Activated CD8-positive, alpha-beta memory T cell treated with anti-CD3 and anti-CD28 coated beads for 24 hours (primary cell): Measurements from ENCODE around the gene HACD2.
"Not testable (repeated sequence)": the region's sequence is repeated elsewhere in the genome, so short reads cannot be mapped to it uniquely, and the experiment has no call there.

Source experiments
- DNase-seq: peaks from one replicate; pipeline ENCODE4 v3.0.0-alpha.2; 2020

Gene HACD2, protein sequence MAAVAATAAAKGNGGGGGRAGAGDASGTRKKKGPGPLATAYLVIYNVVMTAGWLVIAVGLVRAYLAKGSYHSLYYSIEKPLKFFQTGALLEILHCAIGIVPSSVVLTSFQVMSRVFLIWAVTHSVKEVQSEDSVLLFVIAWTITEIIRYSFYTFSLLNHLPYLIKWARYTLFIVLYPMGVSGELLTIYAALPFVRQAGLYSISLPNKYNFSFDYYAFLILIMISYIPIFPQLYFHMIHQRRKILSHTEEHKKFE

DNA sequence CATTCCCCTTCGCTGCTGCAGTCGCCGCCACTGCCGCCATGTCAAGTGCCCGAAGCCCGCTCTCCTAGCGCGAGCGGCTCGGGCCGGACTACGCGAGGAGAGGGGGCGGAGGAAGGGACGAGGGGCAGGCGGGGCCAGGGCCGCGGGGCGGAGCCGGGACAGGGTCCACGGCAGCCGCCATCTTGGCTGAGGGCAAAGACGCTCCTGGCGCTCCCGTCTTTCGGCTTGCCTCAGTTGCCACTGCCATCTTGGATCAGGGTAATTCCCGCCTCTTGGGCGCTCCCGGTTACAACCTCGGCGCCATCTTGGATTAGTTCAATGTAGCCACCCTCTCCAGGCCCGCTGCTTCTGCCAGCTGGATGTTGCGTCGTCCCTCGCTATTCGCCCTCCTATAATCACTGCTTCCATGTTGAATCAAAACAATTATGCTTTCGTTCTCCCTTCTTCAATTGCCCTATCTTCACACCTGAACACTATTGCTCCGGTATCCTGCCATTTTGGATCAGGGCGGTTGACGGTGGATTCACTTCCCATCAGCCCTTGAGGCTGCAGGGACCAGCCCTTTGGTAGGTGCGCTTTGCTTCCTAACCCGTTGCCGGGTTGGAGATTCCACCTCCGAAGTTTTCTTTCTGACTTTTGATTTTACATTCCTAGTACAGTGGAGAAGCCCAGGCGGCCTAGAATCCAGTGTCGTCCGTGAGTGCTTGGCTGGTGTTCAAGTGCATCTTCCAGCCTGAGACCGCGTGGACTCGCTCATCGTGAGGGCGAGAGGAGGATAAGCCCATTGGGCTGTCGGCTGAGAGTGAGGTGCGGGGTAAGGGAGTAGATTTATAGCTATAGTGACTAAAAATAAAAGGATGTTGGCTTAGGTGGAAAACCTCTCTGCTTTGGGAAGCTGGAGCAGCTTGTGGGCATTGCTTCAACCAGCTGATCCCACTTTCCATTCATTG, at the start of gene HACD2:
Gene HACD2, minus strand, starts transcription at position 66 of the 950 bp plus-strand sequence. Its CDS starts 26 bp downstream, at position 40.
- peak; percentile 97 for DNase-seq

DNA sequence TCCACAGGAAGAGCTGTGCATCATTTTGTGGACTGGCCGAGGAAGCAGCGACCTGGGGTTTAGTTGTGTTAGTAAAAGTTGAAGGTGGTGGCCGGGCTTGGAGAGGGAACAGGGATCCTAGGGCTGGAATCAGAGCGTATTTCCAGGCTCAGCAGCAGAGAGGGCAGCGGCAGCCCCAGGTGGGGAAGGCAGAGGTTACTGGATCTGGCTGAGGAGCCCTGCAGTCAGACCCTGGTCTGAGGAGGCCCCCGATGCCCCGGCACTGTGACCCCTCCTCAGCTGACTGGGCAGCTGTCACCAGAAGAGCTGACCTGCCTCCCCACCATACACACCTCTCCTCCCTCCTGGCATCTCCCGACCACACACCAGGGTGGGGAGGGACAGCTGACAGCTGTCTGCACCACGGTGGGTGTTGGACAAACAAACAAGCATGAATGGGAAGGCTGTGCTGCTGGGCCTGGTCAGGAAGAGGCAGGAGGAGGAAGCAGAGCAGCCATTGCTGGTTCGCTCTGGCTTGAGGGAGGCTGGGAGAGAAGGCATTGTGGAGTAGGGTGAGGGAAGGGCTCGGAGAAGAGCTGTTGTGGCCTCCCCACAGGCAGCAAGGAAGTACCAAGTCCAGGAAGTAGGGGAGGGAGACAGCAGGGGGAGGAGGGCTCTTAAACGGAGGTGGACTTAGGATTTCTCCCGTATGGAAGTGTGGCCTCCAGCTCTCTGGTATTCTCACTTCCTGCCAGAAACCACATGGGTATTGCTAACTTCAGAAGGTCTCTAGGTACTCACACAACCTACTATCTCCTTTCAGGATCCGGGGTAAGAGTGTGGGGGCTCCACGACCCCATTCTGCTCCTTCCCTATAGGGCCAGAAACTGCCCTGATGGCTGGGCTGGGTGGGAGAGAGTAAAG, 49.5 kb upstream of the HACD2 start:
- DNase-seq, result no peak

- no peak for DNase-seq
These were observed 48.7 kb upstream of the HACD2 start for GRCh38 chr3:123633530-123633929.

GRCh38 chr3:123632161-123632655, 47.4 kb upstream of the HACD2 start:
- DNase-seq, result no peak

DNA sequence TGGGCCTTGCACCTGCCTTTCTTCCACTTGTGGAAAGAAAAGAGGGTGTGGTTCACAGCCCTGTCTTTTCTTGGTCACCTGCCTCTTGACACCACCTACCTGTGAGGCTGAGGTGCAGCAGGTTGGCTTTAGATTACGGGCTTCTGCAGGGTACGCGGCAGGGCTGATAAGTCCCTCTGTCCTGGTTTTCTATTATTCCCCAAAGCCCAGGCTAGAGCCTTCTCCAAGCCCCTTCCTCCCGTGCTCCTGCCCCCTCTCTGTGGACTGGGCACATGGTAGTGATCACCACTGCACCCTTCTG, 44.8 kb upstream of the HACD2 start:
- DNase-seq, result peak; percentile 21

- no peak for DNase-seq
These were observed 44.3 kb upstream of the HACD2 start for GRCh38 chr3:123628996-123629746.

DNA sequence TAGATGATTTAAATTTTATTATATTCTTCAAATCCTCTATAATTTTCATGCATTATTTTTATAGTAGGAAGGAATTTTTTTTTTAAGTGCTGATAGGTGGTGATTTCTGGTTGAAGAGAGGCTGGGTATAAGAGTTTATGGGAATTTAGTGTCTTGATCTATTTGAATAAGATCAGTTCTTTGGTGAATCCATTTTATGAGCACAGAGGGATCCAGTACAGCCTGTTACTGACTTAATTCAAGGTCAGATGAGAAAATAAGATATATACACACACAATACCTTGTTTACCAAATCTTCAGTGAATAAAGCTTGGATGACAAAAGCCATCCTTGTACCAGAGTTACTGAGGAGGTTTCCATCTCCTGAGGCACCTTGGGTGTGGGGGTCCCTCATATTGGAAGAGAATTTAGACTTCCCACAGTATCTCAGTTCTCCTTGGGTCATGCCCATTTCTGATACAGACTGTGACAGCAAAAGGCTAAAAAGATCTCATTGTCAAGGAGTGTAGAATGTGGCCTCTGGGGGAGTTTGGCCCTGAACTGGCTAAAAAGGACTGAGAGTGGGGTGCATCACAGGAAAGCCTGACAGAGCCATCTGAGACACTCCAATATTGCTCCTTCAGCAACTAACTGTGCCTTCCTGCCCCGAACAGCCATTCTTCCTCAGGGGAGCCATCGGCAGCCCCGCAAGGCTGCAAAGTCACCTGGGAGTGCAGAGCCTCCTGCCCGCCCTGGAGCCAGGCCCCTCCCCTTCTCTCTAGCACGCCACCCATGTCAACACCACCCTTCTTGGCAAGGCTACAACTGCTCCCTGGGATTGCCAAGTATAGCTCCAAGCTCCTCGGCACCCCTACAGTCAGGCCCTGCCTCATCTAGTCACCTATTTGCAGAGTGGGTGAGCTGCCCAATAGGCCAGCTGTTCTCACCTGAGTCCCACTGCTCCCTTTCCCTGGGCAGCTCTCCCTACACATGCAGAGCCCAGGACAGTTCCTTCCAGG, 43.1 kb upstream of the HACD2 start:
- peak; percentile 43 for DNase-seq

GRCh38 chr3:123626881-123627280, 42.0 kb upstream of the HACD2 start:
- DNase-seq, result no peak

GRCh38 chr3:123624302-123624701, 39.4 kb upstream of the HACD2 start:
- DNase-seq, result no peak

- no peak for DNase-seq
These were observed 38.6 kb upstream of the HACD2 start for GRCh38 chr3:123623346-123623880.

DNA sequence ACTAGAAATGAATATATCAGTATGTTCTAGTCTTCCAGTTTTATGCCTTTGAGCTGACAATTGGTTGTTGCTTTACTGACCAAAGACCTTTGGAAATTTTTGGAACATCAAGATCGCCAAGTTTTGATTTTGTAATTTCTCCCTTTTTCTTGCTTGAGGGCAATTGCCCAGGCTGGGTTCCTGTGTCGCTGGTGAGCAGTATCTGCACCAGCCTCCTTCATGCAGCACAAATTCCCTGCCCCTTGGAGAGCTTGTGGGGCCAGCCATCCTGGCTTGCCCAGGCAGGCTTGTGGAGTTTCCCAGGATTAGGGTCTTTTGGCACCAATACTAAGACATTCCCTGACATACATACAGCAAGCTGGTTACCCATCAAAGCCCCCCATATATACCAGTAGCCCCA, 37.9 kb upstream of the HACD2 start:
- DNase-seq, result no peak

DNA sequence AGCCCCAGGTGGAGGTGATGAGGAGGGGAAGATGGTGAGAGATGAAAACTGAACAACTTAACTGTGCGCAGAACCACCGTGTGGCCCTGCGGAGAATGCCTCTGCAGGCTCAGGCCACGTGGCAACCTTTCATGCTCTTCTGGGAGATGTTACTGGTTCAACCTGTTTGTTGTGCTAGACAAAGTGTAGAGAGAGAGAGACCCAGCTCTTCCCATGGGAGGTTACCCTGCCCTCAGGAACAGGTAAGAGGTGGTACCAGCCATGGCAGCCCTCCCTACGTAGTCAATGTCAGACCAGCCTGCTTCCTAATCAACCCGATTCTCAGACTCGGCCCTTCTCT, 37.0 kb upstream of the HACD2 start:
- no peak for DNase-seq

- DNase-seq, result no peak
These were observed 36.5 kb upstream of the HACD2 start for GRCh38 chr3:123621186-123621849.

DNA sequence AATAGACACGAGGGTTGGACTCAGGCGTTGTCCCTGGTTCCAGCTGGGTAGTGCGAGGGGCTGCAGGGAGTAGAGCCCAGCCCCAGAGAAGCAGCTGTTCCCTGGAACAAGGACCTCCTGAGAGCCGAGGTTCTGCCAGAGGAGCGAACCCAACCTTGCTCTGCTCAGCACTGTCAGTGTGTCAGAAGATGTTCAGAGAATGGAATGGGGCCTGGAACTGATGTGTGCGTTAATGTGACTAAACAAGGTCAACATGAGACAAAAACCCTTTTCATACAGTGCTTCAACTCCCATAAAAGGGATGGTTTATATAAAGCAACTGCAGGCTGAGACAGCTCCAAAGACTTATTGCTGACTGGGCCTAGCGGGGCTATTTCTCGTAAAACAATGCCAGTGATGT, 35.5 kb upstream of the HACD2 start:
- DNase-seq, result no peak

GRCh38 chr3:123618768-123619484, 34.1 kb upstream of the HACD2 start:
- DNase-seq, result no peak

GRCh38 chr3:123618076-123618708, 33.3 kb upstream of the HACD2 start:
- DNase-seq, result no peak

- DNase-seq, result no peak
These were observed 31.7 kb upstream of the HACD2 start for GRCh38 chr3:123616593-123616992.

- no peak for DNase-seq
These were observed 28.7 kb upstream of the HACD2 start for GRCh38 chr3:123613543-123613942.

DNA sequence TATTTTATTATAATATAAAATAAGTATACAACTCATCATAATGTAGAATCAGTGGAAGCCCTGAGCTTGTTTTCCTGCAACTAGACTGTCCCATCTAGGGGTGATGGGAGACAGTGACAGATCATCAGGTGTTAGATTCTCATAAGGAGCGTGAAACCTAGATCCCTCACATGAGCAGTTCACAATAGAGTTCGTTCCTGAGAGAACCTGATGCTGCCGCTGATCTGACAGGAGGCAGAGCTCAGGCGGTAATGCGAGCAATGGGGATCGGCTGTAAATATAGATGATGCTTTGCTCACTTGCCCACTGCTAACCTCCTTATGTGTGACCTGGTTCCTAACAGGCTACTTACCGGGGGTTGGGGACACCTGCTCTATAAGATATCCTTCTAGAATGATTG, 26.8 kb upstream of the HACD2 start:
- DNase-seq, result not testable (repeated sequence)
